K562 (cell line): ENCODE measurements around the gene FITM1. TPM values are rescaled to one million over a fixed set of nuclear protein-coding genes. Genes with fewer than 3 reads are reported as not detected.

ENCODE experiments used
- ATF7 ChIP-seq: fragments of 450-650 bp; IDR thresholded peaks from 2 replicates; pipeline ENCODE4 v1.7.1; 2014; ENCODE audit warnings: mild to moderate bottlenecking, moderate library complexity
- BCL6 ChIP-seq: fragments of 250-450 bp; sonication (Bioruptor Pico); IDR thresholded peaks from 2 replicates; pipeline ENCODE4 v1.4.0; 2020
- FIP1L1 ChIP-seq: fragments of 200-400 bp; formaldehyde crosslinking; IDR thresholded peaks from 2 replicates; pipeline ENCODE4 v1.6.1; 2018; ENCODE audit warnings: mild to moderate bottlenecking, low read depth, low read length; ENCODE audit not compliant: poor library complexity, severe bottlenecking
- GTF2F1 ChIP-seq: IDR thresholded peaks from 2 replicates; pipeline ENCODE4 v1.6.1; 2011; ENCODE audit warnings: low read depth, low read length, improper control_type of control experiment
- HCFC1 ChIP-seq: IDR thresholded peaks from 2 replicates; pipeline ENCODE4 v1.6.1; 2012; ENCODE audit warnings: low read depth, low read length, improper control_type of control experiment
- MYC ChIP-seq, 2 experiments: fragments of 250-450 bp in 1 of 2; sonication (Bioruptor Pico) in 1 of 2; IDR thresholded peaks; 2 replicates each; pipeline versions ENCODE4 v1.5.1 to v1.6.1; 2012 to 2021; ENCODE audit warnings: low read depth in 2 of 2, borderline replicate concordance in 1 of 2, improper control_type of control experiment in 1 of 2, low read length in 1 of 2, mild to moderate bottlenecking in 1 of 2, moderate library complexity in 1 of 2
- PCBP2 ChIP-seq: fragments of 200-400 bp; formaldehyde crosslinking; IDR thresholded peaks from 2 replicates; pipeline ENCODE4 v1.6.1; 2018; ENCODE audit warnings: low read length, low read depth, mild to moderate bottlenecking, moderate library complexity; ENCODE audit not compliant: poor library complexity, severe bottlenecking
- PHF20 ChIP-seq: fragments of 450-650 bp; IDR thresholded peaks from 2 replicates; pipeline ENCODE4 v1.6.1; 2018; ENCODE audit not compliant: partially characterized antibody
- PTRF ChIP-seq: fragments of 450-650 bp; IDR thresholded peaks from 2 replicates; pipeline ENCODE4 v1.6.1; 2016; ENCODE audit warnings: mild to moderate bottlenecking, missing genetic modification characterization, missing compliant biosample characterization
- RBM15 ChIP-seq: fragments of 200-400 bp; formaldehyde crosslinking; IDR thresholded peaks from 2 replicates; pipeline ENCODE4 v1.6.1; 2018; ENCODE audit warnings: mild to moderate bottlenecking, low read length, moderate library complexity; ENCODE audit not compliant: insufficient read depth
- RBM22 ChIP-seq: fragments of 200-400 bp; formaldehyde crosslinking; IDR thresholded peaks from 2 replicates; pipeline ENCODE4 v1.6.1; 2018; ENCODE audit warnings: low read length, low read depth; ENCODE audit not compliant: poor library complexity, severe bottlenecking
- SMAD4 ChIP-seq: fragments of 250-450 bp; sonication (Bioruptor Pico); conservative IDR thresholded peaks from 2 replicates; pipeline ENCODE4 v1.8.0; 2021; ENCODE audit warnings: inconsistent platforms, mild to moderate bottlenecking, moderate library complexity
- ZKSCAN8 ChIP-seq: fragments of 200-800 bp; sonication (Bioruptor generic); IDR thresholded peaks from 2 replicates; pipeline ENCODE4 v1.6.1; 2016; ENCODE audit warnings: missing genetic modification characterization, missing compliant biosample characterization
- ZNF239 ChIP-seq: fragments of 250-450 bp; sonication (Bioruptor Pico); IDR thresholded peaks from 2 replicates; pipeline ENCODE4 v1.4.0; 2020; ENCODE audit warnings: mild to moderate bottlenecking
- ZNF347 ChIP-seq: fragments of 450-650 bp; formaldehyde crosslinking; IDR thresholded peaks from 2 replicates; pipeline ENCODE4 v1.4.0; 2020; ENCODE audit warnings: low read depth, mild to moderate bottlenecking, moderate library complexity
- ZNF512 ChIP-seq: IDR thresholded peaks from 2 replicates; pipeline ENCODE4 v1.6.1; 2016; ENCODE audit warnings: missing genetic modification characterization, missing compliant biosample characterization
- ZNF57 ChIP-seq: fragments of 450-650 bp; formaldehyde crosslinking; IDR thresholded peaks from 2 replicates; pipeline ENCODE4 v1.4.0; 2020; ENCODE audit warnings: mild to moderate bottlenecking, moderate library complexity
- ZNF785 ChIP-seq: fragments of 250-450 bp; sonication (Bioruptor Pico); IDR thresholded peaks from 2 replicates; pipeline ENCODE4 v1.4.0; 2020; ENCODE audit warnings: mild to moderate bottlenecking
- ZNF830 ChIP-seq: fragments of 250-450 bp; sonication (Bioruptor Pico); IDR thresholded peaks from 2 replicates; pipeline ENCODE4 v1.5.0; 2021; ENCODE audit warnings: mild to moderate bottlenecking
- polyA plus RNA-seq, 8 experiments: library from polyadenylated mRNA; depleted of rRNA in 4 of 8; stranded (reverse) in 5 of 8; unstranded in 3 of 8; fragments of >200 nt; fragmentation: Nextera tagmentation in 2 of 8; fragmentation: Illumina TruSeq in 1 of 8; extraction: Ambion mirVana in 2 of 8; extraction: Trizol in 1 of 8; gene quantifications; 2 replicates each; pipeline versions ENCODE4 v1.2.1 to v1.2.3, GENCODE V29; 2011 to 2014; ENCODE audit warnings: inconsistent platforms in 1 of 8, missing spikeins in 1 of 8
- total RNA-seq, 7 experiments: library from RNA; depleted of rRNA in 6 of 7; stranded (reverse); fragments of >200 nt in 6 of 7; fragmentation: Illumina TruSeq in 2 of 7; extraction: Trizol in 2 of 7; gene quantifications; 2 replicates each; pipeline versions ENCODE4 v1.2.1 to v1.2.3, GENCODE V29; 2011 to 2021; ENCODE audit warnings: low replicate concordance in 1 of 7
- TF ChIP-seq, protein P1 (sequence below): fragments of 250-450 bp; sonication (Bioruptor Pico); IDR thresholded peaks from 2 replicates; pipeline ENCODE4 v1.4.0; 2020
- TF ChIP-seq, protein P2 (sequence below): sonication (generic); formaldehyde crosslinking; IDR thresholded peaks from 2 replicates; pipeline ENCODE4 v1.8.0; 2022; ENCODE audit warnings: mild to moderate bottlenecking, missing genetic modification reagents

FITM1 gene
- total and polyA plus RNA-seq, 9 of the 15 experiments (the other 6 are each of a cell fraction or from before 2014, with no cell fraction given) = 0.09 to 0.20 TPM; not detected in 7

GRCh38 chr14:24093901-24094840, 36.3 kb upstream of the FITM1 start, which contains the start of gene PCK2 (continued):
- TF ChIP-seq ZNF830 (0 out of 2 replicates have a peak, but pooled peaks have one; percentile 33), PTRF (no peak), ZNF57 (CRISPR knock-in tag) (no peak), HCFC1 (no peak), PCBP2 (peak; percentile 99), ZNF239 (CRISPR knock-in tag) (no peak), RBM15 (no peak), BCL6 (CRISPR knock-in tag) (no peak), MYC (IDR thresholded peaks at IDR 0.05; ENCODE audit: low read depth, low read length) (peak; percentile 88), MYC (CRISPR knock-in tag; IDR thresholded peaks at IDR 0.05; ENCODE audit: borderline replicate concordance, low read depth) (peak; percentile 77; the same call in 1 of the 2 replicates), ZNF347 (CRISPR knock-in tag) (no peak), PHF20 (no peak), ATF7 (peak; percentile 39; the same call in 1 of the 2 replicates), ZKSCAN8 (CRISPR knock-in tag) (no peak), ZNF512 (tag) (no peak), RBM22 (no peak), ZNF785 (no peak), FIP1L1 (peak; percentile 86), SMAD4 (peak; percentile 91), GTF2F1 (no peak)
- TF ChIP-seq, protein P1, sequence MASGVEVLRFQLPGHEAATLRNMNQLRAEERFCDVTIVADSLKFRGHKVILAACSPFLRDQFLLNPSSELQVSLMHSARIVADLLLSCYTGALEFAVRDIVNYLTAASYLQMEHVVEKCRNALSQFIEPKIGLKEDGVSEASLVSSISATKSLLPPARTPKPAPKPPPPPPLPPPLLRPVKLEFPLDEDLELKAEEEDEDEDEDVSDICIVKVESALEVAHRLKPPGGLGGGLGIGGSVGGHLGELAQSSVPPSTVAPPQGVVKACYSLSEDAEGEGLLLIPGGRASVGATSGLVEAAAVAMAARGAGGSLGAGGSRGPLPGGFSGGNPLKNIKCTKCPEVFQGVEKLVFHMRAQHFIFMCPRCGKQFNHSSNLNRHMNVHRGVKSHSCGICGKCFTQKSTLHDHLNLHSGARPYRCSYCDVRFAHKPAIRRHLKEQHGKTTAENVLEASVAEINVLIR = no peak
- TF ChIP-seq, protein P2, sequence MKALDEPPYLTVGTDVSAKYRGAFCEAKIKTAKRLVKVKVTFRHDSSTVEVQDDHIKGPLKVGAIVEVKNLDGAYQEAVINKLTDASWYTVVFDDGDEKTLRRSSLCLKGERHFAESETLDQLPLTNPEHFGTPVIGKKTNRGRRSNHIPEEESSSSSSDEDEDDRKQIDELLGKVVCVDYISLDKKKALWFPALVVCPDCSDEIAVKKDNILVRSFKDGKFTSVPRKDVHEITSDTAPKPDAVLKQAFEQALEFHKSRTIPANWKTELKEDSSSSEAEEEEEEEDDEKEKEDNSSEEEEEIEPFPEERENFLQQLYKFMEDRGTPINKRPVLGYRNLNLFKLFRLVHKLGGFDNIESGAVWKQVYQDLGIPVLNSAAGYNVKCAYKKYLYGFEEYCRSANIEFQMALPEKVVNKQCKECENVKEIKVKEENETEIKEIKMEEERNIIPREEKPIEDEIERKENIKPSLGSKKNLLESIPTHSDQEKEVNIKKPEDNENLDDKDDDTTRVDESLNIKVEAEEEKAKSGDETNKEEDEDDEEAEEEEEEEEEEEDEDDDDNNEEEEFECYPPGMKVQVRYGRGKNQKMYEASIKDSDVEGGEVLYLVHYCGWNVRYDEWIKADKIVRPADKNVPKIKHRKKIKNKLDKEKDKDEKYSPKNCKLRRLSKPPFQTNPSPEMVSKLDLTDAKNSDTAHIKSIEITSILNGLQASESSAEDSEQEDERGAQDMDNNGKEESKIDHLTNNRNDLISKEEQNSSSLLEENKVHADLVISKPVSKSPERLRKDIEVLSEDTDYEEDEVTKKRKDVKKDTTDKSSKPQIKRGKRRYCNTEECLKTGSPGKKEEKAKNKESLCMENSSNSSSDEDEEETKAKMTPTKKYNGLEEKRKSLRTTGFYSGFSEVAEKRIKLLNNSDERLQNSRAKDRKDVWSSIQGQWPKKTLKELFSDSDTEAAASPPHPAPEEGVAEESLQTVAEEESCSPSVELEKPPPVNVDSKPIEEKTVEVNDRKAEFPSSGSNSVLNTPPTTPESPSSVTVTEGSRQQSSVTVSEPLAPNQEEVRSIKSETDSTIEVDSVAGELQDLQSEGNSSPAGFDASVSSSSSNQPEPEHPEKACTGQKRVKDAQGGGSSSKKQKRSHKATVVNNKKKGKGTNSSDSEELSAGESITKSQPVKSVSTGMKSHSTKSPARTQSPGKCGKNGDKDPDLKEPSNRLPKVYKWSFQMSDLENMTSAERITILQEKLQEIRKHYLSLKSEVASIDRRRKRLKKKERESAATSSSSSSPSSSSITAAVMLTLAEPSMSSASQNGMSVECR = no peak; the same call in 1 of the 2 replicates
